ENCODE data around the gene COQ10A. TPM values are rescaled to one million over a fixed set of nuclear protein-coding genes. Genes with fewer than 3 reads are reported as not detected.

COQ10A gene
- total and polyA plus RNA-seq, 9 of the 15 experiments (the other 6 are each of a cell fraction or from before 2014, with no cell fraction given), result 3.1 to 26.4 (median 12.7) TPM

DNA sequence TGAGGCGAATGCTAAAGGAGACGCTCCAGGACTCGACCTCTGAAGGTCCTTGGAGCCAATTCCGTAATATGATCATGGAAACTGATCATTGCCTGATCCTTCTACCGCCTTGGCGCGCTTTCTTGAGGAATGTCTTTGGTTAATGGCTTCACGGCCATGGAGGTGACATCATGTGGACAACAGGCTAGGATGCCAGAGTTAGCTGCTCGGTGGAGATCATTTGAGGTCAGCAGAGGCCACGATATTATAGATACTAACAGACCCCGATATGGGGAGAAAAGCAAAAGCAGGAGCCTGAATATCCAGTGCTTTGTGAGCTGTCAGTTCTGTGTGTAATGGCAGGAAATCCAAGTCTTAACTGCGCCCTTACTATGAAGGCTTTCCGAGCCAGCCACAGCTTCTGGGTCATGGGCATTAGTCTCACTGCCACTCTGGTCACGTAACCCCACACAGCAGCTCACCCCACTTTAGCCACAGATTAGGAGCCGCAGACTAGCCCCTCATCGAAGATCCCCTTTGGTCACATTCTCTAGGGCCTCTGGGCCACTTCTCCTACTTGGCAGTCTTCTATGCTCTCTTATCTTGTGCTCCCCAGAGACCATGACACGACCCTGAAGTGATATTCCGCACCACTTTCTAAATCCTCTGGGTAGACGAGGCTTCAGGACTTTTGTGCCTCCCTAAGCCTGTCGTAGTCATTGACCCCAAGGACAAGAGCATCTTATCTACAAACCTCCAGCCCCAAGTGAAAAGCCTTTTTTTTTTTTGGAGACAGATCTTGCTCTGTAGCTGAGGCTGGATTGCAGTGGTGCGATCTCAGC lies 34.1 kb downstream of the COQ10A start (continued):
- TF ChIP-seq HMG20A (CRISPR knock-in tag; conservative IDR thresholded peaks at IDR 0.05) (no peak), ZFP1 (CRISPR knock-in tag; IDR thresholded peaks at IDR 0.05) (no peak), ZNF586 (CRISPR knock-in tag; conservative IDR thresholded peaks at IDR 0.05) (no peak), TAF1 (IDR thresholded peaks at IDR 0.05; ENCODE audit: control insufficient read depth, extremely low read depth, insufficient read depth, low read length, severe bottlenecking) (peak; percentile 41), MNT (conservative IDR thresholded peaks at IDR 0.05) (no peak; a peak in 2 of 4 replicates), NFE2L1 (tag; IDR thresholded peaks at IDR 0.05; ENCODE audit: borderline replicate concordance, low read depth) (no peak), CHD4 (IDR thresholded peaks at IDR 0.05; ENCODE audit: insufficient read depth, insufficient replicate concordance, low read depth, low read length, poor library complexity, severe bottlenecking) (no peak), ZNF316 (IDR thresholded peaks at IDR 0.05) (no peak), SIN3B (IDR thresholded peaks at IDR 0.05; ENCODE audit: low read depth) (no peak)
- TF ChIP-seq, protein P1, sequence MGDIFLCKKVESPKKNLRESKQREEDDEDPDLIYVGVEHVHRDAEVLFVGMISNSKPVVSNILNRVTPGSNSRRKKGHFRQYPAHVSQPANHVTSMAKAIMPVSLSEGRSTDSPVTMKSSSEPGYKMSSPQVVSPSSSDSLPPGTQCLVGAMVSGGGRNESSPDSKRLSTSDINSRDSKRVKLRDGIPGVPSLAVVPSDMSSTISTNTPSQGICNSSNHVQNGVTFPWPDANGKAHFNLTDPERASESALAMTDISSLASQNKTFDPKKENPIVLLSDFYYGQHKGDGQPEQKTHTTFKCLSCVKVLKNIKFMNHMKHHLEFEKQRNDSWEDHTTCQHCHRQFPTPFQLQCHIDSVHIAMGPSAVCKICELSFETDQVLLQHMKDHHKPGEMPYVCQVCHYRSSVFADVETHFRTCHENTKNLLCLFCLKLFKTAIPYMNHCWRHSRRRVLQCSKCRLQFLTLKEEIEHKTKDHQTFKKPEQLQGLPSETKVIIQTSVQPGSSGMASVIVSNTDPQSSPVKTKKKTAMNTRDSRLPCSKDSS (IDR thresholded peaks at IDR 0.05; ENCODE audit: low read depth, partially characterized antibody), result no peak
- TF ChIP-seq, protein P2, sequence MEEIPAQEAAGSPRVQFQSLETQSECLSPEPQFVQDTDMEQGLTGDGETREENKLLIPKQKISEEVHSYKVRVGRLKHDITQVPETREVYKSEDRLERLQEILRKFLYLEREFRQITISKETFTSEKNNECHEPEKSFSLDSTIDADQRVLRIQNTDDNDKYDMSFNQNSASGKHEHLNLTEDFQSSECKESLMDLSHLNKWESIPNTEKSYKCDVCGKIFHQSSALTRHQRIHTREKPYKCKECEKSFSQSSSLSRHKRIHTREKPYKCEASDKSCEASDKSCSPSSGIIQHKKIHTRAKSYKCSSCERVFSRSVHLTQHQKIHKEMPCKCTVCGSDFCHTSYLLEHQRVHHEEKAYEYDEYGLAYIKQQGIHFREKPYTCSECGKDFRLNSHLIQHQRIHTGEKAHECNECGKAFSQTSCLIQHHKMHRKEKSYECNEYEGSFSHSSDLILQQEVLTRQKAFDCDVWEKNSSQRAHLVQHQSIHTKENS (CRISPR knock-in tag; IDR thresholded peaks at IDR 0.05), result no peak
- TF ChIP-seq, protein P3, sequence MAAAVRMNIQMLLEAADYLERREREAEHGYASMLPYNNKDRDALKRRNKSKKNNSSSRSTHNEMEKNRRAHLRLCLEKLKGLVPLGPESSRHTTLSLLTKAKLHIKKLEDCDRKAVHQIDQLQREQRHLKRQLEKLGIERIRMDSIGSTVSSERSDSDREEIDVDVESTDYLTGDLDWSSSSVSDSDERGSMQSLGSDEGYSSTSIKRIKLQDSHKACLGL (CRISPR knock-in tag; IDR thresholded peaks at IDR 0.05; ENCODE audit: borderline replicate concordance, poor library complexity, severe bottlenecking), result no peak
- TF ChIP-seq, protein P4, sequence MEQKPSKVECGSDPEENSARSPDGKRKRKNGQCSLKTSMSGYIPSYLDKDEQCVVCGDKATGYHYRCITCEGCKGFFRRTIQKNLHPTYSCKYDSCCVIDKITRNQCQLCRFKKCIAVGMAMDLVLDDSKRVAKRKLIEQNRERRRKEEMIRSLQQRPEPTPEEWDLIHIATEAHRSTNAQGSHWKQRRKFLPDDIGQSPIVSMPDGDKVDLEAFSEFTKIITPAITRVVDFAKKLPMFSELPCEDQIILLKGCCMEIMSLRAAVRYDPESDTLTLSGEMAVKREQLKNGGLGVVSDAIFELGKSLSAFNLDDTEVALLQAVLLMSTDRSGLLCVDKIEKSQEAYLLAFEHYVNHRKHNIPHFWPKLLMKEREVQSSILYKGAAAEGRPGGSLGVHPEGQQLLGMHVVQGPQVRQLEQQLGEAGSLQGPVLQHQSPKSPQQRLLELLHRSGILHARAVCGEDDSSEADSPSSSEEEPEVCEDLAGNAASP (IDR thresholded peaks at IDR 0.05), result no peak; the same call in 1 of the 2 replicates

Measured in K562 (cell line).